Gastrocnemius medialis (tissue), 4 donors: ENCODE results near the gene DLX3. TPM values are rescaled to one million over a fixed set of nuclear protein-coding genes. Genes with fewer than 3 reads are reported as not detected.

Experiments used
- ATAC-seq, 2 donors: fragments of 150-250 bp; one replicate each; pipeline ENCODE4 v1.9.1; 2016
- DNase-seq, 2 donors: peaks; one replicate each; pipeline ENCODE4 v3.0.0-alpha.2; 2019
- H3K27ac ChIP-seq, 4 donors: fragments of 200-600 bp; sonication (generic); 1 replicate in 1 of 4; 2 replicates in 3 of 4; pipeline ENCODE4 v1.5.1; 2016 to 2018; ENCODE audit warnings: mild to moderate bottlenecking in 2 of 4, moderate library complexity in 1 of 4
- H3K27me3 ChIP-seq, 3 donors: fragments of 200-600 bp; sonication (generic) in 2 of 3; 1 replicate in 1 of 3; 2 replicates in 2 of 3; pipeline versions ENCODE4 v1.5.1 to v1.6.0; 2016 to 2019; ENCODE audit warnings: mild to moderate bottlenecking in 1 of 3, moderate library complexity in 1 of 3
- H3K36me3 ChIP-seq, 2 donors: fragments of 200-600 bp; sonication (generic) in 1 of 2; one replicate each; pipeline ENCODE4 v1.5.1; 2017 to 2018
- H3K4me1 ChIP-seq, 2 donors: fragments of 200-600 bp; sonication (generic) in 1 of 2; one replicate each; pipeline ENCODE4 v1.5.1; 2016 to 2017; ENCODE audit warnings: mild to moderate bottlenecking in 2 of 2
- H3K4me3 ChIP-seq, 4 donors: fragments of 200-600 bp; sonication (generic) in 3 of 4; 1 replicate in 1 of 4; 2 replicates in 3 of 4; pipeline ENCODE4 v1.5.1; 2016 to 2019; ENCODE audit warnings: mild to moderate bottlenecking in 2 of 4
- H3K9me3 ChIP-seq, 3 donors: fragments of 200-600 bp; sonication (generic) in 2 of 3; 1 replicate in 1 of 3; 2 replicates in 2 of 3; pipeline ENCODE4 v1.5.1; 2016 to 2019
- CTCF ChIP-seq, 5 experiments: fragments of 450-650 bp in 3 of 5; fragments of 200-600 bp in 2 of 5; sonication (generic) in 2 of 5; IDR thresholded peaks in 4 of 5; conservative IDR thresholded peaks in 1 of 5; 1 replicate in 4 of 5; 2 replicates in 1 of 5; pipeline ENCODE4 v1.5.1; 2016 to 2019; ENCODE audit warnings: antibody characterized with exemption in 5 of 5, mild to moderate bottlenecking in 3 of 5, moderate library complexity in 3 of 5
- POLR2A ChIP-seq, 2 donors: fragments of 450-650 bp; IDR thresholded peaks; one replicate each; pipeline ENCODE4 v1.6.1; 2017; ENCODE audit warnings: antibody characterized with exemption in 2 of 2, mild to moderate bottlenecking in 2 of 2, moderate library complexity in 2 of 2
- in situ Hi-C, 4 donors: fragments of 200-750 bp; cut with MboI; loops; one replicate each; pipeline versions ENCODE4 v1.15.0 to v1.8.0; 2017; ENCODE audit warnings: low sequenced_read_pairs in 4 of 4
- intact Hi-C: fragments of 100-400 bp; cut with DNase I; formaldehyde crosslinking; loops from one replicate; pipeline ENCODE4 v1.15.1; 2023; ENCODE audit warnings: low total_unique reads
- total RNA-seq, 4 donors: library from RNA; depleted of rRNA; stranded (reverse); fragments of >200 nt; gene quantifications; one replicate each; pipeline versions ENCODE4 v1.1.0 to v1.2.3, GENCODE V29; 2016

Gene DLX3
- total RNA-seq, 4 donors from 2014 or later: not detected

DNA sequence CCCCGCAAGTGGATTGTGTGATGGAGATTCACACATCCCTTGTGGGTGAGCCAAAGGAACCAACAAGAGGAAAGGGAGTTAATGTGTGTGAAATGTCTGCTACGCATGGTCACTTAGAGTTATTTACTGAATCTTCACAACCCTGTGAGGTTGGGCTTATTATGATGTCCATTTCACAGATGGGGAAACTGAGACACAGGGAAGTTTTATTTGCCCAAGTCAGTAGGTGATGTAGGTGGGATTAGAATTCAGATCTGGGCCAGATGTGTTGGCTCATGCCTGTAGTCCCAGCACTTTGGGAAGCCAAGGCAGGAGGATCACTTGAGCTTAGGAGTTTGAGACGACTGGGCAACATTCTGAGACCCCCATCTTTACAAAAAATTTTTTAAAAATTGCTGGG, 37.7 kb downstream of the DLX3 start:
- Histone ChIP-seq H3K27ac (no peak overlapping the region), H3K4me3 (no peak overlapping the region), H3K36me3 (no peaks in the 10 kb centered on the region), H3K4me1 (no peaks in the 10 kb centered on the region), H3K9me3 (no peaks in the 10 kb centered on the region), H3K27me3 (peaks cover 9 to 19% (median 15%) of the 10 kb centered on the region in 3 donors)
- intact Hi-C loops (no loop called here), in situ Hi-C loops (no loop called here)
- DNase-seq: no peak
- TF ChIP-seq CTCF (IDR thresholded peaks at IDR 0.05 in 4 of 5, conservative IDR thresholded peaks at IDR 0.05 in 1 of 5) (no peak), POLR2A (IDR thresholded peaks at IDR 0.05) (no peak)
- ATAC-seq: no peak

DNA sequence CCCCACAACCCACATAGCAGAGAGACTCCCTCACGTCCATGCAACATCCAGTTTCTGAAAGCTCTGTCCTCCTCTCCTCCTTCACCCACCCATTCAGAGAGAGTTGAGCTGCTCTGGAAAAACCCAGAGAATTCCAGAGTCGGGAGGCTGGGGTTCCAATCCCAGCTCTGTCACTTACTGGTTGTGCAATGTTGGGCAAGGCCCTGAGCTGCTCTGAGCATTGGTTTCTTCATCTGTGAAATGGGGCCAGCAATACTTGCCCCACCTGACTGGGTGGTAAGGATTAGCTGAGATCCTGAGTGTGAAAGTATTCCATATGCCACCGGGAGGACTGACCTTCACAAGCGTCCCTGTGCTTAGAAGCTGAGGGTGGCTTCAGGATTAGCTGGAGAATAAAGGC, 38.2 kb downstream of the DLX3 start:
- ATAC-seq: no peak
- H3K27me3 ChIP-seq: peaks cover 9 to 17% (median 13%) of the 10 kb centered on the region in 3 donors
- H3K36me3 ChIP-seq: no peaks in the 10 kb centered on the region
- no peak for TF ChIP-seq CTCF (IDR thresholded peaks at IDR 0.05 in 4 of 5, conservative IDR thresholded peaks at IDR 0.05 in 1 of 5)
- no peak for DNase-seq
- no peak overlapping the region for H3K27ac ChIP-seq
- in situ Hi-C loops (no loop called here), intact Hi-C loops (no loop called here)
- no peaks in the 10 kb centered on the region for H3K9me3 ChIP-seq
- no peak overlapping the region for H3K4me3 ChIP-seq
- no peaks in the 10 kb centered on the region for H3K4me1 ChIP-seq

- no peak for DNase-seq
- intact Hi-C loops (no loop called here), in situ Hi-C loops (no loop called here)
- no peak for ATAC-seq
- no peak overlapping the region for H3K27ac ChIP-seq
- H3K9me3 ChIP-seq: no peaks in the 10 kb centered on the region
- no peaks in the 10 kb centered on the region for H3K36me3 ChIP-seq
- peaks cover 20 to 24% (median 22%) of the 10 kb centered on the region in 3 donors for H3K27me3 ChIP-seq
- no peak for TF ChIP-seq CTCF (IDR thresholded peaks at IDR 0.05 in 4 of 5, conservative IDR thresholded peaks at IDR 0.05 in 1 of 5)
- TF ChIP-seq POLR2A (IDR thresholded peaks at IDR 0.05): no peak
- H3K4me3 ChIP-seq: no peak overlapping the region
- no peaks in the 10 kb centered on the region for H3K4me1 ChIP-seq
Measured at GRCh38 chr17:49955157-49955556, 39.9 kb downstream of the DLX3 start.

GRCh38 chr17:49952912-49953497, 42.0 kb downstream of the DLX3 start:
- intact Hi-C loops: loop anchor here (1.0 kb wide), 1 partner anchor 43 kb away; no protein-coding TSS in a partner anchor
- DNase-seq (no peak), ATAC-seq (no peak)
- no peaks in the 10 kb centered on the region for H3K9me3 ChIP-seq
- no peak for TF ChIP-seq CTCF (IDR thresholded peaks at IDR 0.05 in 4 of 5, conservative IDR thresholded peaks at IDR 0.05 in 1 of 5)
- TF ChIP-seq POLR2A (IDR thresholded peaks at IDR 0.05): no peak
- no peak overlapping the region for H3K4me3 ChIP-seq
- in situ Hi-C loops: no loop called here
- H3K4me1 ChIP-seq: no peaks in the 10 kb centered on the region
- H3K36me3 ChIP-seq: no peaks in the 10 kb centered on the region
- no peak overlapping the region for H3K27ac ChIP-seq
- peaks cover 26 to 34% (median 27%) of the 10 kb centered on the region in 3 donors for H3K27me3 ChIP-seq
